Stimulated activated CD8-positive, alpha-beta memory T cell treated with anti-CD3 and anti-CD28 coated beads, Interleukin-12 subunit alpha, Interleukin-12 subunit beta, amount 100 ng/mL, for 1 hour (primary cell): ENCODE measurements around the gene CRADD.
"Not testable (repeated sequence)": the region's sequence is repeated elsewhere in the genome, so short reads cannot be mapped to it uniquely, and the experiment has no call there.

Source experiments
- DNase-seq: peaks from one replicate; pipeline ENCODE4 v3.0.0-alpha.2; 2020; ENCODE audit warnings: low read depth

Gene CRADD

GRCh38 chr12:93706824-93707223 is 29.6 kb downstream of the CRADD start:
- no peak for DNase-seq

- DNase-seq = no peak
Measured at GRCh38 chr12:93707836-93708235, 30.7 kb downstream of the CRADD start.

- DNase-seq = no peak
Measured at GRCh38 chr12:93708952-93709351, 31.8 kb downstream of the CRADD start.

- DNase-seq = no peak
Measured at GRCh38 chr12:93709386-93709785, 32.2 kb downstream of the CRADD start.

GRCh38 chr12:93710574-93710926 is 33.4 kb downstream of the CRADD start:
- DNase-seq = no peak

GRCh38 chr12:93711502-93711901 is 34.3 kb downstream of the CRADD start:
- not testable (repeated sequence) for DNase-seq

- DNase-seq = no peak
Measured at GRCh38 chr12:93712200-93712599, 35.0 kb downstream of the CRADD start.

GRCh38 chr12:93713060-93713459 is 35.9 kb downstream of the CRADD start:
- DNase-seq = no peak

GRCh38 chr12:93713800-93714199 is 36.6 kb downstream of the CRADD start:
- no peak for DNase-seq

GRCh38 chr12:93714382-93714781 is 37.2 kb downstream of the CRADD start:
- no peak for DNase-seq

GRCh38 chr12:93719710-93720109 is 42.5 kb downstream of the CRADD start:
- DNase-seq = no peak

- no peak for DNase-seq
Measured at GRCh38 chr12:93720559-93720958, 43.4 kb downstream of the CRADD start.

GRCh38 chr12:93722179-93722578 is 45.0 kb downstream of the CRADD start:
- DNase-seq = no peak

GRCh38 chr12:93722835-93723567 is 45.8 kb downstream of the CRADD start:
- DNase-seq = no peak

GRCh38 chr12:93723568-93723930 is 46.4 kb downstream of the CRADD start:
- no peak for DNase-seq

GRCh38 chr12:93725531-93725930 is 48.4 kb downstream of the CRADD start:
- DNase-seq = no peak

- DNase-seq = no peak
Measured at GRCh38 chr12:93727195-93727811, 50.1 kb downstream of the CRADD start.

- DNase-seq = no peak
Measured at GRCh38 chr12:93727911-93728310, 50.7 kb downstream of the CRADD start.

- DNase-seq = no peak
Measured at GRCh38 chr12:93729934-93730333, 52.8 kb downstream of the CRADD start.

- no peak for DNase-seq
Measured at GRCh38 chr12:93733358-93733757, 56.2 kb downstream of the CRADD start.

- DNase-seq = no peak
Measured at GRCh38 chr12:93733928-93734327, 56.8 kb downstream of the CRADD start.

GRCh38 chr12:93734784-93735183 is 57.6 kb downstream of the CRADD start:
- no peak for DNase-seq

- no peak for DNase-seq
Measured at GRCh38 chr12:93736640-93737178, 59.5 kb downstream of the CRADD start.
